ENCODE results near the gene PSMD12. TPM values are rescaled to one million over a fixed set of nuclear protein-coding genes. Genes with fewer than 3 reads are reported as not detected.

Gene PSMD12
- total and polyA plus RNA-seq, 2 donors (not counting 3 experiments of a cell fraction or from before 2014, with no cell fraction given): 14.1 to 73.0 TPM

DNA sequence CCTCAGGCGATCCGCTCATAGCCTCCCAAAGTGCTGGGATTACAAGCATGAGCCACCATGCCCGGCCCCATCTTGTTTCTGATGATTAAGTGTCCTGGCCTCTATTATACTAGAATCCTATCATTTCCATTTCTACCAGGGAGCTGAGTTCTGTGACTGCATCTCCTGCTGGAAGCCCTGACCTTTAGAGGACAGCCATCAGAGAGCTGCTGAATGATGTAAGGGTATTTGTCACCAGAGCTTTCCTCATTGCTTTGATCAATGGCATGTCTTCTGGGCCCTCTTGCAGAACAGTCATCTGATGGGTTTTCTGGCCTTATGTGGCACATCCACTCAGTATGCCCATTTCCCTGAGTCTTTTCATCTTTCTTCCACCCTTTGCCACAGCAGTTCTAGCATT, 39.9 kb downstream of the PSMD12 start:
- H3K4me3 ChIP-seq (replicated peaks in 1 of 3; ENCODE audit: insufficient read depth in 1 of 3, low read depth in 1 of 3, low read length in 3 of 3): no peak overlapping the region
- ChIA-PET POLR2A (no interaction called here), CTCF (no interaction called here)
- no peaks in the 10 kb centered on the region for H4K20me1 ChIP-seq (replicated peaks; ENCODE audit: control insufficient read depth, extremely low read depth, insufficient read depth, low read length)
- intact Hi-C loops (cut with micrococcal nuclease): no loop called here
- dilution Hi-C loops (cut with MboI; ENCODE audit: extremely low pct_ligation_motif_present, low sequenced_read_pairs): no loop called here
- FAIRE-seq (no peak), DNase-seq (ENCODE audit: low read depth, low spot score) (no peak)
- H3K27me3 ChIP-seq (ENCODE audit: control insufficient read depth in 2 of 2, insufficient read depth in 2 of 2, low read length in 2 of 2): no peaks in the 10 kb centered on the region
- H3K27ac ChIP-seq (ENCODE audit: insufficient read depth, low read depth, low read length): no peak overlapping the region
- no peaks in the 10 kb centered on the region for H3K9me1 ChIP-seq (replicated peaks; ENCODE audit: control insufficient read depth, extremely low read depth, insufficient read depth, low read length)
- no TSS peak for BruUV-seq (replicated peaks)
- no peak overlapping the region for H3K4me2 ChIP-seq (ENCODE audit: insufficient read depth, low read length)
- no peaks in the 10 kb centered on the region for H3K36me3 ChIP-seq (ENCODE audit: control insufficient read depth in 2 of 2, extremely low read depth in 1 of 2, insufficient read depth in 2 of 2, low read length in 2 of 2)
- TF ChIP-seq GATA2 (IDR thresholded peaks at IDR 0.05; ENCODE audit: insufficient read depth, insufficient read length, low read depth, low read length) (no peak), POLR2A (IDR thresholded peaks at IDR 0.05; ENCODE audit: low read depth, low read length) (no peak), POLR2AphosphoS5 (IDR thresholded peaks at IDR 0.05; ENCODE audit: insufficient read depth, low read depth, low read length) (no peak)
- TF ChIP-seq, protein P1, sequence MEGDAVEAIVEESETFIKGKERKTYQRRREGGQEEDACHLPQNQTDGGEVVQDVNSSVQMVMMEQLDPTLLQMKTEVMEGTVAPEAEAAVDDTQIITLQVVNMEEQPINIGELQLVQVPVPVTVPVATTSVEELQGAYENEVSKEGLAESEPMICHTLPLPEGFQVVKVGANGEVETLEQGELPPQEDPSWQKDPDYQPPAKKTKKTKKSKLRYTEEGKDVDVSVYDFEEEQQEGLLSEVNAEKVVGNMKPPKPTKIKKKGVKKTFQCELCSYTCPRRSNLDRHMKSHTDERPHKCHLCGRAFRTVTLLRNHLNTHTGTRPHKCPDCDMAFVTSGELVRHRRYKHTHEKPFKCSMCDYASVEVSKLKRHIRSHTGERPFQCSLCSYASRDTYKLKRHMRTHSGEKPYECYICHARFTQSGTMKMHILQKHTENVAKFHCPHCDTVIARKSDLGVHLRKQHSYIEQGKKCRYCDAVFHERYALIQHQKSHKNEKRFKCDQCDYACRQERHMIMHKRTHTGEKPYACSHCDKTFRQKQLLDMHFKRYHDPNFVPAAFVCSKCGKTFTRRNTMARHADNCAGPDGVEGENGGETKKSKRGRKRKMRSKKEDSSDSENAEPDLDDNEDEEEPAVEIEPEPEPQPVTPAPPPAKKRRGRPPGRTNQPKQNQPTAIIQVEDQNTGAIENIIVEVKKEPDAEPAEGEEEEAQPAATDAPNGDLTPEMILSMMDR (IDR thresholded peaks at IDR 0.05; ENCODE audit: extremely low read depth in 1 of 2, insufficient read depth in 1 of 2, low read depth in 1 of 2, low read length in 2 of 2): no peak
- H3K79me2 ChIP-seq (ENCODE audit: control insufficient read depth, insufficient read depth, low read length): no peaks in the 10 kb centered on the region
- H3K9ac ChIP-seq (replicated peaks; ENCODE audit: extremely low read depth, insufficient read depth, low read length): no peak overlapping the region
- H2AFZ ChIP-seq (ENCODE audit: low read depth, low read length): no peak overlapping the region
- no peaks in the 10 kb centered on the region for H3K4me1 ChIP-seq (ENCODE audit: control insufficient read depth, extremely low read depth, insufficient read depth, low read length)
- H3K9me3 ChIP-seq (replicated peaks; ENCODE audit: control insufficient read depth, insufficient read depth, low read length): no peaks in the 10 kb centered on the region

DNA sequence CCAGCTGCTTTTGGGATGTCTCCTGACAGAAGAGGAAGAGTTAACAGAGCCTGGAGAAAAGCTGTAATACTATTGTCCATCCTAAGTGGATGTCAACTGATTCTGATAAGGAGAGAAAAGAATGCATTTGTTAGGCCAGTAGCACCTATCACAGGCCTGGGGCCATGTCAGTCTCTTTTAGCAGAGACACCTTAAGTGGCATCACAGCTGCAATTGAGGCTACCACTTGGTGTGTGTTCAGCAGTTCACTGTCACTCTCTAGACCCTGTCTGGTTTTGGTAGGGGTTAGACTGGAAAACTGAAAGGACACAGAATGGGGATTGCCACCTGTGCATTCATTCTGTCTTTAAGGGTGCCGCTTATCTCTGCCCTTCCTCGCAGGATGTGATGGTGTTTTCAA, 42.0 kb downstream of the PSMD12 start:
- no peak for DNase-seq (ENCODE audit: low read depth, low spot score)
- BruUV-seq (replicated peaks): no TSS peak
- Histone ChIP-seq H4K20me1 (replicated peaks; ENCODE audit: control insufficient read depth, extremely low read depth, insufficient read depth, low read length) (no peaks in the 10 kb centered on the region), H3K9me3 (replicated peaks; ENCODE audit: control insufficient read depth, insufficient read depth, low read length) (no peaks in the 10 kb centered on the region), H3K9me1 (replicated peaks; ENCODE audit: control insufficient read depth, extremely low read depth, insufficient read depth, low read length) (no peaks in the 10 kb centered on the region), H2AFZ (ENCODE audit: low read depth, low read length) (no peak overlapping the region), H3K27ac (ENCODE audit: insufficient read depth, low read depth, low read length) (no peak overlapping the region), H3K9ac (replicated peaks; ENCODE audit: extremely low read depth, insufficient read depth, low read length) (no peak overlapping the region), H3K4me1 (ENCODE audit: control insufficient read depth, extremely low read depth, insufficient read depth, low read length) (no peaks in the 10 kb centered on the region), H3K4me3 (replicated peaks in 1 of 3; ENCODE audit: insufficient read depth in 1 of 3, low read depth in 1 of 3, low read length in 3 of 3) (no peak overlapping the region), H3K79me2 (ENCODE audit: control insufficient read depth, insufficient read depth, low read length) (no peaks in the 10 kb centered on the region), H3K4me2 (ENCODE audit: insufficient read depth, low read length) (no peak overlapping the region), H3K36me3 (ENCODE audit: control insufficient read depth in 2 of 2, extremely low read depth in 1 of 2, insufficient read depth in 2 of 2, low read length in 2 of 2) (no peaks in the 10 kb centered on the region), H3K27me3 (ENCODE audit: control insufficient read depth in 2 of 2, insufficient read depth in 2 of 2, low read length in 2 of 2) (no peaks in the 10 kb centered on the region)
- POLR2A ChIA-PET: no interaction called here
- CTCF ChIA-PET: no interaction called here
- TF ChIP-seq MYC (IDR thresholded peaks at IDR 0.05; ENCODE audit: low read depth, low read length): no peak
- TF ChIP-seq, protein P1 (IDR thresholded peaks at IDR 0.05; ENCODE audit: extremely low read depth in 1 of 2, insufficient read depth in 1 of 2, low read depth in 1 of 2, low read length in 2 of 2): no peak
- TF ChIP-seq JUN (IDR thresholded peaks at IDR 0.05; ENCODE audit: borderline replicate concordance, insufficient read depth, insufficient read length, low read depth): no peak
- TF ChIP-seq EZH2 (IDR thresholded peaks at IDR 0.05; ENCODE audit: borderline replicate concordance, low read depth, low read length, severe bottlenecking): no peak
- TF ChIP-seq GATA2 (IDR thresholded peaks at IDR 0.05; ENCODE audit: insufficient read depth, insufficient read length, low read depth, low read length): no peak
- no peak for TF ChIP-seq POLR2AphosphoS5 (IDR thresholded peaks at IDR 0.05; ENCODE audit: insufficient read depth, low read depth, low read length)
- TF ChIP-seq FOS (IDR thresholded peaks at IDR 0.05; ENCODE audit: borderline replicate concordance, insufficient read depth, low read length): no peak
- TF ChIP-seq POLR2A (IDR thresholded peaks at IDR 0.05; ENCODE audit: low read depth, low read length): no peak
- TF ChIP-seq, protein P2, sequence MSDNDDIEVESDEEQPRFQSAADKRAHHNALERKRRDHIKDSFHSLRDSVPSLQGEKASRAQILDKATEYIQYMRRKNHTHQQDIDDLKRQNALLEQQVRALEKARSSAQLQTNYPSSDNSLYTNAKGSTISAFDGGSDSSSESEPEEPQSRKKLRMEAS (IDR thresholded peaks at IDR 0.05; ENCODE audit: insufficient read depth, insufficient read length): no peak
- dilution Hi-C loops (cut with MboI; ENCODE audit: extremely low pct_ligation_motif_present, low sequenced_read_pairs) (no loop called here), intact Hi-C loops (cut with micrococcal nuclease) (no loop called here)
- FAIRE-seq: no peak
